GM18508 (cell line): ENCODE data around the gene DENND6A.

ENCODE experiments used
- ATAC-seq: cut with Tn5 transposase; IDR thresholded peaks from one replicate; pipeline ENCODE4 v1.9.1; 2021; ENCODE audit warnings: moderate number of reproducible peaks; ENCODE audit not compliant: insufficient read depth, unreplicated experiment

The DENND6A gene

DNA sequence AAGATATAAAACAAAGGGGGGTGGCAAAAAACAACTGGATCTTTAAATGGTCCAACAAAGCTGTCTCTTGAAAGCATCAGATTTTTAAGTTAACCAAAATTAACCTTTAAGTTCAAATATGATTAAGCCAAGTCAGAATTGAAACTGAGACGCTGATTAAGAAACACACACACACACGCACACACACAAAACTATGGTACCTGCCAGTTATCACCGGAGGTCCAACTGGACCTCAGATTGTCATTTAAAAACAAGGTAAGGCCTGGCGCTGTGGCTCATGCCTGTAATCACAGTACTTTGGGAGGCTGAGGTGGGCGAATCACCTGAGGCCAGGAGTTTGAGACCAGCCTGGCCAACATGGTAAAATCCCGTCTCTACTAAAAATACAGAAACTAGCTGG is 106.1 kb downstream of the DENND6A start:
- ATAC-seq: no peak

DNA sequence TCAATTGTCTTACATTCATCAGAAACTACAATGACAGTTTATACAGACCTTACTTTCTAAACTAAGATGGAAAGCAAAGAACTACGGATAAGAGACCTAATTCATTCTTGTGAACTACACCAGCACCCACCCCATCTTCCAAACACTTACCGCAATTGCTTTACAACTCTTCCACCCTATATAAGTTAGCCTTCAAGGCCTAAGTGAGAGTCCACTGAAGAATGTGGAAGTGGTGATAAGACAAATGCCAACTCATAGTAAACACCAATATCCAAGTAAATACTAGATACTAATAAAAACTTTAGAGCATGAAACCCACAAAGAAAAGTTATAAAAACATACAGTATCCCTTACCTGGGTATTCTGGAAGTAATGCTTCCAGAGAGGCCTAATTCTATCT is 109.3 kb downstream of the DENND6A start:
- ATAC-seq: no peak

DNA sequence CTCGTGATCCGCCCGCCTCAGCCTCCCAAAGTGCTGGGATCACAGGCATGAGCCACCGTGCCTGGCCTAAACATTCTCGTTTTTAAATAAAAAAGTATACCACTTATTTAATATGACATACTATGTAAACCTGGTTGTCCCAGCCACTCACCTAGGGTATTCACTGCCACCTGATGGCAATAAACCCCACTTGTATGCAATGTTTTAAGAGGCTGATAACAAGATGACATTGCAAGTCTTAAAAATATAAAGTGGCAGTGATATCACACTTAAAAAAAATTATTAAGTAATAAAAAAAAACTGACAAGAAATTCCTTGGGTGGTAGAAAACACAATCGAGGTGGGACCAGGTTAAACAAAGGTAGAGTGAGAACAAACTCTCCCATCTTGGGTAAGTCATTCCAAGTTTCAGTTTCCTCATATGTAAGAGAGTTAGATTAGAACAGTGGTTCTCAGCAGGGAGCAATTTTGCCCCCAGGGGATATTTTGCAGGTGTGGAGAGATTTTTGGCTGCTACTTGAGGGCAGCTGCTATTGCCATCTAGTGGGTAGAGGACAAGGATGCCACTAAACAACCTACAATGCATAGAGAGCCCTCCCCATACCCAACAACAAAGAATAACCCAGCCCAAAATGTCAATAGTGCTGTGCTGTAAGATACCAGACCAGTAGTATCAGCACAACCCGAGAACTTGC is 110.3 kb downstream of the DENND6A start:
- ATAC-seq: no peak

DNA sequence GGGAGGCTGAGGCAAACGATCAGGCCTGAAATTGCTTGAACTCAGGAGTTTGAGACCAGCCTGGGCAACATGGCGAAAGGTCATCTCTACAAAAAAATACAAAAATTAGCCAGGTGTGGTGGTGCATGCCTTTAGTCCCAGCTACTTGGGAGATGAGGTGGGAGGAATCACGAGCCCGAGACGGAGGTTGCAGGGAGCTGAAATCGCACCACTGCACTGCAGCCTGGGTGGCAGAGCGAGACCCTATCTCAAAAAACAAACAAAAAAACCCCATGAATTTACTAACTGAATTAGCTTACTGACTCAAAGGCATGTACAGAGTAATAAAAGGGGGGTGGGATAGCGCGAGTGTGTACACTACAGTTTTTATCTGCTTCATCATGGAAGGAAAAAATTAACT is 115.1 kb downstream of the DENND6A start:
- no peak for ATAC-seq

DNA sequence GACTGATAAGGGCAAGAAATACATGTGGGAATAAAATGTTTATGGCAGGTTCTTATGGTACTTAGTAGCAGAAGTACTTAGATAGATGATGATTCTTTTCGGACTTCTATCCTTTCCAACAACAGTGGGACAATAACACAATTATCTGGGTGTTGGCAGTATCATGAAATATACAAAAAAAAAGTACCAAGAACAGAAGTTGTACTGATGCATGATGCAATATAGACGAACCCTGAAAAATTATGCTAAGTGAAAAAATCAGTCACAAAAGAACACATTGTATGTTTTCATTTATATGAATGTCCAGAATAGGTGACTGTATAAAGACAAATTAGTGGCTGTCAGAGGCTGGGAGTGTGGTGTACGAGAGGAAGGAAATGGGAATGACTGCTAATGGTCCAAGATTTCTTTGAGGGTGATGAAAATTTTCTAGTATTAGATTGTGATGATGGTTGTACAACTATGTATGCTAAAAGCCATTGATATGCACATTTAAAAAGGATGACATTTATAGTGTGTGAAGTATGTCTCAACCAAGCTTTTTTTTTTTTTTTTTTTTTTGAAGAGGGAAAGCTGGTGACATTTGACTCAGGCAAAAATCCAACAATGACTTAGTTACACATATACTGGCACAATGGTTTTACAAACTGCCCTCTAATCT is 116.8 kb downstream of the DENND6A start:
- no peak for ATAC-seq
